ENCODE results near the gene PPP1R18. TPM values are rescaled to one million over a fixed set of nuclear protein-coding genes. Genes with fewer than 3 reads are reported as not detected.
"Not testable (repeated sequence)": the region's sequence is repeated elsewhere in the genome, so short reads cannot be mapped to it uniquely, and the experiment has no call there.

Gene PPP1R18
- total RNA-seq, 2 donors from 2014 or later, result 14.5 to 20.0 TPM

GRCh38 chr6:30724906-30725667 is 38.6 kb upstream of the PPP1R18 start:
- Histone ChIP-seq H3K36me3 (replicated peaks in 1 of 2; ENCODE audit: insufficient read depth in 1 of 2, low read depth in 2 of 2) (peaks cover 9 to 33% of the 10 kb centered on the region in 2 donors), H3K4me1 (peaks cover 34% of the 10 kb centered on the region), H3K4me3 (no peak overlapping the region), H3K9me3 (no peaks in the 10 kb centered on the region), H3K27ac (peak overlapping the region in 1 of 4 donors; percentile 20), H3K27me3 (no peaks in the 10 kb centered on the region)
- DNase-seq (no peak), ATAC-seq (no peak)
- intact Hi-C loops (cut with DNase I), result loop anchor here (5.0 kb wide), 1 partner anchor 43 kb away; no protein-coding TSS in a partner anchor
- WGBS, 2 donors, result 46 to 48% methylated on average over 6 of the region's 6 CpGs
- TF ChIP-seq POLR2A (IDR thresholded peaks at IDR 0.05) (peak in 1 of 3 donors; percentile 8), CTCF (IDR thresholded peaks at IDR 0.05) (no peak)

DNA sequence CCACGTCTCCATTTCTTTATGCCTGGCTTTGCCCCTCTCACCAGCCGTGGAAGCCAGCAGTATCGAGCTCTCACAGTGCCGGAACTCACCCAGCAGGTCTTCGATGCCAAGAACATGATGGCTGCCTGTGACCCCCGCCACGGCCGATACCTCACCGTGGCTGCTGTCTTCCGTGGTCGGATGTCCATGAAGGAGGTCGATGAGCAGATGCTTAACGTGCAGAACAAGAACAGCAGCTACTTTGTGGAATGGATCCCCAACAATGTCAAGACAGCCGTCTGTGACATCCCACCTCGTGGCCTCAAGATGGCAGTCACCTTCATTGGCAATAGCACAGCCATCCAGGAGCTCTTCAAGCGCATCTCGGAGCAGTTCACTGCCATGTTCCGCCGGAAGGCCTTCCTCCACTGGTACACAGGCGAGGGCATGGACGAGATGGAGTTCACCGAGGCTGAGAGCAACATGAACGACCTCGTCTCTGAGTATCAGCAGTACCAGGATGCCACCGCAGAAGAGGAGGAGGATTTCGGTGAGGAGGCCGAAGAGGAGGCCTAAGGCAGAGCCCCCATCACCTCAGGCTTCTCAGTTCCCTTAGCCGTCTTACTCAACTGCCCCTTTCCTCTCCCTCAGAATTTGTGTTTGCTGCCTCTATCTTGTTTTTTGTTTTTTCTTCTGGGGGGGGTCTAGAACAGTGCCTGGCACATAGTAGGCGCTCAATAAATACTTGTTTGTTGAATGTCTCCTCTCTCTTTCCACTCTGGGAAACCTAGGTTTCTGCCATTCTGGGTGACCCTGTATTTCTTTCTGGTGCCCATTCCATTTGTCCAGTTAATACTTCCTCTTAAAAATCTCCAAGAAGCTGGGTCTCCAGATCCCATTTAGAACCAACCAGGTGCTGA is 37.6 kb upstream of the PPP1R18 start:
- DNase-seq; H3K9me3 ChIP-seq; ATAC-seq; H3K27me3 ChIP-seq; intact Hi-C loops (cut with DNase I); H3K4me3 ChIP-seq: not testable (repeated sequence)
- Histone ChIP-seq H3K27ac (peak overlapping the region in 1 of 4 donors; percentile 38), H3K4me1 (peaks cover 42% of the 10 kb centered on the region), H3K36me3 (replicated peaks in 1 of 2; ENCODE audit: insufficient read depth in 1 of 2, low read depth in 2 of 2) (peaks cover 9 to 29% of the 10 kb centered on the region in 2 donors)
- peak in 1 of 7 experiments; percentile 6 for TF ChIP-seq CTCF (IDR thresholded peaks at IDR 0.05)
- 60 to 68% methylated on average over 29 of the region's 29 CpGs for WGBS, 2 donors

DNA sequence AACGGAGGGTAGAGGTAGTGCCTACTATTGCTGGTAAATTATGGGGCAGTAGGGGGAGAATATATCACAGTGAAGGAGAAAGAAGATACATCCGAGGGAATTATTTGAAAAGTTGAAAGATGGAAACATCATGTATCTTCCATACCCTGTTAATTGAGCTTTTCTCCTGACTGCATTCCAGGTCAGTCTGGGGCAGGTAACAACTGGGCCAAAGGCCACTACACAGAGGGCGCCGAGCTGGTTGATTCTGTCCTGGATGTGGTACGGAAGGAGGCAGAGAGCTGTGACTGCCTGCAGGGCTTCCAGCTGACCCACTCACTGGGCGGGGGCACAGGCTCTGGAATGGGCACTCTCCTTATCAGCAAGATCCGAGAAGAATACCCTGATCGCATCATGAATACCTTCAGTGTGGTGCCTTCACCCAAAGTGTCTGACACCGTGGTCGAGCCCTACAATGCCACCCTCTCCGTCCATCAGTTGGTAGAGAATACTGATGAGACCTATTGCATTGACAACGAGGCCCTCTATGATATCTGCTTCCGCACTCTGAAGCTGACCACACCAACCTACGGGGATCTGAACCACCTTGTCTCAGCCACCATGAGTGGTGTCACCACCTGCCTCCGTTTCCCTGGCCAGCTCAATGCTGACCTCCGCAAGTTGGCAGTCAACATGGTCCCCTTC is 36.9 kb upstream of the PPP1R18 start:
- DNase-seq; H3K27me3 ChIP-seq; ATAC-seq; intact Hi-C loops (cut with DNase I); H3K4me3 ChIP-seq; H3K9me3 ChIP-seq: not testable (repeated sequence)
- WGBS, 2 donors, result 61 to 62% methylated on average over 16 of the region's 16 CpGs
- Histone ChIP-seq H3K36me3 (replicated peaks in 1 of 2; ENCODE audit: insufficient read depth in 1 of 2, low read depth in 2 of 2) (peaks cover 9 to 29% of the 10 kb centered on the region in 2 donors), H3K4me1 (peaks cover 46% of the 10 kb centered on the region), H3K27ac (peak overlapping the region in 1 of 4 donors; percentile 97)

- H3K4me3 ChIP-seq, result peak overlapping the region in 1 of 2 donors; percentile 42
- H3K27ac ChIP-seq, result peak overlapping the region; percentile 90 to 97 (median 90)
- ATAC-seq (peak; percentile 8), DNase-seq (peak; percentile 78 to 88 (median 84))
- H3K9me3 ChIP-seq, result no peaks in the 10 kb centered on the region
- peaks cover 9 to 24% of the 10 kb centered on the region in 2 donors for H3K36me3 ChIP-seq (replicated peaks in 1 of 2; ENCODE audit: insufficient read depth in 1 of 2, low read depth in 2 of 2)
- H3K27me3 ChIP-seq, result no peaks in the 10 kb centered on the region
- intact Hi-C loops (cut with DNase I), result no loop called here
- TF ChIP-seq CTCF (IDR thresholded peaks at IDR 0.05) (peak; percentile 90 to 98 (median 95)), POLR2A (IDR thresholded peaks at IDR 0.05) (no peak)
- H3K4me1 ChIP-seq, result peaks cover 50% of the 10 kb centered on the region
- 24 to 27% methylated on average over 27 of the region's 27 CpGs for WGBS, 2 donors
Measured at GRCh38 chr6:30722280-30723112, 36.1 kb upstream of the PPP1R18 start.

GRCh38 chr6:30722025-30722279 is 35.5 kb upstream of the PPP1R18 start:
- Histone ChIP-seq H3K36me3 (replicated peaks in 1 of 2; ENCODE audit: insufficient read depth in 1 of 2, low read depth in 2 of 2) (peaks cover 9 to 20% of the 10 kb centered on the region in 2 donors), H3K4me1 (peaks cover 50% of the 10 kb centered on the region), H3K4me3 (peak overlapping the region; percentile 2 to 42), H3K27ac (peak overlapping the region; percentile 90 to 97 (median 90))
- intact Hi-C loops (cut with DNase I); H3K27me3 ChIP-seq; DNase-seq; H3K9me3 ChIP-seq; ATAC-seq: not testable (repeated sequence)
- 18 to 52% methylated on average over 10 of the region's 10 CpGs for WGBS, 2 donors

All from body of pancreas (tissue), 4 donors.